SK-N-MC (cell line): ENCODE data around the gene FARS2.

Source experiments
- EZH2 ChIP-seq: fragments of 200-600 bp; sonication (generic); IDR thresholded peaks from one replicate; pipeline ENCODE4 v1.6.1; 2017; ENCODE audit warnings: antibody characterized with exemption
- FOXP2 ChIP-seq: optimal IDR thresholded peaks from 2 replicates; pipeline ENCODE3; 2011; ENCODE audit warnings: mild to moderate bottlenecking, moderate library complexity; ENCODE audit not compliant: insufficient read depth; ENCODE audit errors: extremely low read length, control extremely low read depth
- POLR2AphosphoS5 ChIP-seq: IDR thresholded peaks from 2 replicates; pipeline ENCODE4 v1.6.1; 2012; ENCODE audit warnings: mild to moderate bottlenecking, low read depth, low read length, borderline replicate concordance

DNA sequence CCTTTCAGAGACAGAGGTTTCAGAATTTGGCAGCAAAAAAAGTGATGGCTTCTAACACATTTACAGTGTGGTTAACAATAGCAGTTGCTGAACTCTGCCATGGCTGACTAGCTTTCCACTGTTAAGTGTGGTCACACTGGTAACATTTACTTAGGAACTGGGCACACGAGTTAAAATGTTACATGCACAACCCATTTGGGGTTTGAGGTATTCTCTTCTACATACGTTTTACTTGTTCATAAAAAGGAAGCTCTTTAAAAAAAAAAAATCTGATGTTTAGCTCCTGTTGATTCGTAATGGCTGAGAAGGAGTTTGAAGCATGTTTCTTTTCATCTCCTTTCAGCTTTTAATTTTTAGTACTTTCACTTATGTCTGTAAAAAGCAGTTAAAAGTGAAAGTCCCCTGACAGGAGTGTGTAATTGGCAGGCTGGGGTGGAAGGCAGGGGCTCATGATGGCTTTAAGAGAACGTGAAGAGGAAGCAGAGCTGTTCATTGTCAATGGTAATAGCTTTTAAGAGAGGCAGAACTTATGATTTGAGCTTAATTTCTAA lies 245.9 kb downstream of the FARS2 start:
- TF ChIP-seq POLR2AphosphoS5 = no peak
- no peak for TF ChIP-seq EZH2
- no peak for TF ChIP-seq FOXP2
